GM23338 (cell line): Measurements from ENCODE around the gene PDE4B. TPM values are rescaled to one million over a fixed set of nuclear protein-coding genes. Genes with fewer than 3 reads are reported as not detected.

Source experiments
- ATAC-seq: fragments of 200-7000 bp; cut with Tn5 transposase; 3 replicates; pipeline ENCODE4 v1.9.1; 2020
- DNase-seq: peaks from one replicate; pipeline ENCODE4 v3.0.0-alpha.2; 2015; ENCODE audit warnings: low spot score
- H2AFZ ChIP-seq: fragments of 200-600 bp; sonication (generic); 2 replicates; pipeline ENCODE4 v1.8.0; 2016; ENCODE audit warnings: antibody characterized with exemption, mild to moderate bottlenecking, moderate library complexity
- H3F3A ChIP-seq: fragments of 200-600 bp; sonication (generic); replicated peaks from 2 replicates; pipeline ENCODE4 v1.8.0; 2017; ENCODE audit warnings: antibody characterized with exemption, mixed run types, low read depth
- H3K27ac ChIP-seq: fragments of 200-600 bp; sonication (generic); 2 replicates; pipeline ENCODE4 v1.6.1; 2016; ENCODE audit warnings: low read depth
- H3K27me3 ChIP-seq: fragments of 200-600 bp; sonication (generic); 2 replicates; pipeline ENCODE4 v1.8.0; 2016; ENCODE audit warnings: mild to moderate bottlenecking, mixed run types, moderate library complexity; ENCODE audit not compliant: insufficient read depth
- H3K36me3 ChIP-seq: fragments of 200-600 bp; sonication (generic); 2 replicates; pipeline ENCODE4 v1.8.0; 2016; ENCODE audit warnings: mild to moderate bottlenecking; ENCODE audit not compliant: insufficient read depth
- H3K4me1 ChIP-seq: fragments of 200-600 bp; sonication (generic); 2 replicates; pipeline ENCODE4 v1.8.0; 2016; ENCODE audit warnings: mild to moderate bottlenecking, moderate library complexity; ENCODE audit not compliant: insufficient read depth
- H3K4me2 ChIP-seq: fragments of 200-600 bp; sonication (generic); 2 replicates; pipeline ENCODE4 v1.7.1; 2017; ENCODE audit warnings: mixed run types
- H3K4me3 ChIP-seq: fragments of 200-600 bp; sonication (generic); 2 replicates; pipeline ENCODE4 v1.6.1; 2016; ENCODE audit warnings: mixed run types
- H3K79me2 ChIP-seq: fragments of 200-600 bp; sonication (generic); replicated peaks from 2 replicates; pipeline ENCODE4 v1.8.0; 2017; ENCODE audit warnings: mild to moderate bottlenecking; ENCODE audit not compliant: insufficient read depth
- H3K9me2 ChIP-seq: fragments of 200-600 bp; sonication (generic); 2 replicates; pipeline ENCODE4 v1.8.0; 2017; ENCODE audit not compliant: insufficient read depth
- H4K20me1 ChIP-seq: fragments of 200-600 bp; sonication (generic); replicated peaks from 2 replicates; pipeline ENCODE4 v1.8.0; 2017; ENCODE audit warnings: mild to moderate bottlenecking; ENCODE audit not compliant: insufficient read depth
- H3K27ac Mint-ChIP-seq: 2 replicates; pipeline ENCODE4 v1.8.0; 2020; ENCODE audit warnings: inconsistent platforms, mild to moderate bottlenecking, moderate library complexity, mixed read lengths
- H3K27me3 Mint-ChIP-seq: 3 replicates; pipeline ENCODE4 v1.8.0; 2022; ENCODE audit warnings: low read depth, mild to moderate bottlenecking, moderate library complexity, mixed read lengths, inconsistent platforms; ENCODE audit not compliant: insufficient read depth, poor library complexity
- H3K36me3 Mint-ChIP-seq: 3 replicates; pipeline ENCODE4 v1.8.0; 2021; ENCODE audit warnings: low read depth, mild to moderate bottlenecking, inconsistent platforms, moderate library complexity, mixed read lengths
- H3K4me1 Mint-ChIP-seq: 3 replicates; pipeline ENCODE4 v1.8.0; 2020; ENCODE audit warnings: mild to moderate bottlenecking, inconsistent platforms, mixed read lengths
- H3K4me3 Mint-ChIP-seq: 3 replicates; pipeline ENCODE4 v1.8.0; 2021; ENCODE audit warnings: moderate library complexity, mild to moderate bottlenecking, inconsistent platforms, mixed read lengths
- H3K9me3 Mint-ChIP-seq: 3 replicates; pipeline ENCODE4 v1.8.0; 2020; ENCODE audit warnings: moderate library complexity, mild to moderate bottlenecking, inconsistent platforms, mixed read lengths
- CTCF ChIP-seq, 2 experiments: fragments of 200-600 bp in 1 of 2; sonication (generic) in 1 of 2; conservative IDR thresholded peaks; 2 replicates each; pipeline versions ENCODE4 v1.5.1 to v1.6.1; 2016 to 2017; ENCODE audit warnings: antibody characterized with exemption in 2 of 2, low read depth in 2 of 2, mild to moderate bottlenecking in 2 of 2, moderate library complexity in 1 of 2
- JUNB ChIP-seq: IDR thresholded peaks from one replicate; pipeline ENCODE4 v1.6.1; 2016; ENCODE audit warnings: antibody characterized with exemption; ENCODE audit not compliant: unreplicated experiment
- NANOG ChIP-seq: IDR thresholded peaks from 2 replicates; pipeline ENCODE4 v1.6.1; 2016; ENCODE audit warnings: antibody characterized with exemption, borderline replicate concordance
- REST ChIP-seq: IDR thresholded peaks from one replicate; pipeline ENCODE4 v1.6.1; 2018; ENCODE audit warnings: antibody characterized with exemption; ENCODE audit not compliant: unreplicated experiment
- ZNF331 ChIP-seq: fragments of 250-450 bp; sonication (Bioruptor Pico); IDR thresholded peaks from 2 replicates; pipeline ENCODE4 v1.5.0; 2020; ENCODE audit warnings: low read depth, mild to moderate bottlenecking, moderate library complexity
- ZNF462 ChIP-seq: fragments of 250-450 bp; sonication (Bioruptor Pico); IDR thresholded peaks from 2 replicates; pipeline ENCODE4 v1.5.0; 2020; ENCODE audit warnings: mild to moderate bottlenecking, moderate library complexity
- polyA plus RNA-seq: library from polyadenylated mRNA; unstranded; fragments of >200 nt; fragmentation: Nextera tagmentation; extraction: Ambion mirVana; gene quantifications from 2 replicates; pipeline ENCODE4 v1.2.1, GENCODE V29; 2016
- total RNA-seq: library from RNA; depleted of rRNA; stranded (reverse); fragments of >200 nt; shearing (Covaris generic); gene quantifications from 2 replicates; pipeline ENCODE4 v1.2.3, GENCODE V29; 2014

The PDE4B gene
- total and polyA plus RNA-seq, 2 experiments from 2014 or later: 14.0 to 25.6 TPM

- Histone ChIP-seq H3K79me2 (no peaks in the 10 kb centered on the region), H3K27ac (no peak overlapping the region), H2AFZ (no peak overlapping the region), H3K27me3 (no peaks in the 10 kb centered on the region), H4K20me1 (no peaks in the 10 kb centered on the region), H3K4me1 (peaks cover 27% of the 10 kb centered on the region), H3K36me3 (no peaks in the 10 kb centered on the region), H3K4me3 (no peak overlapping the region), H3F3A (no peaks in the 10 kb centered on the region), H3K9me2 (no peaks in the 10 kb centered on the region), H3K4me2 (no peak overlapping the region)
- H3K27ac Mint-ChIP-seq: no peak overlapping the region
- TF ChIP-seq REST (no peak), JUNB (no peak), NANOG (no peak), CTCF (conservative IDR thresholded peaks at IDR 0.05; ENCODE audit: low read depth in 2 of 2) (no peak)
- peaks cover 24% of the 10 kb centered on the region for H3K4me1 Mint-ChIP-seq
- no peaks in the 10 kb centered on the region for H3K36me3 Mint-ChIP-seq
- ATAC-seq (no peak), DNase-seq (no peak)
- H3K9me3 Mint-ChIP-seq: no peaks in the 10 kb centered on the region
- peaks cover 6% of the 10 kb centered on the region for H3K27me3 Mint-ChIP-seq
- H3K4me3 Mint-ChIP-seq: no peak overlapping the region
Measured at GRCh38 chr1:66256629-66257572, 464.2 kb downstream of the PDE4B start.

GRCh38 chr1:66258404-66259105 lies 465.9 kb downstream of the PDE4B start:
- H3K4me1 Mint-ChIP-seq: peaks cover 24% of the 10 kb centered on the region
- no peak overlapping the region for H3K4me3 Mint-ChIP-seq
- Histone ChIP-seq H3K27ac (no peak overlapping the region), H2AFZ (no peak overlapping the region), H3K36me3 (no peaks in the 10 kb centered on the region), H3F3A (no peaks in the 10 kb centered on the region), H3K9me2 (0 out of 2 replicates have a peak, but pooled peaks cover 3% of the 10 kb centered on the region), H3K4me2 (no peak overlapping the region), H4K20me1 (no peaks in the 10 kb centered on the region), H3K4me3 (no peak overlapping the region), H3K4me1 (peaks cover 25% of the 10 kb centered on the region), H3K79me2 (no peaks in the 10 kb centered on the region), H3K27me3 (no peaks in the 10 kb centered on the region)
- DNase-seq: peak; percentile 49
- H3K27ac Mint-ChIP-seq: no peak overlapping the region
- no peaks in the 10 kb centered on the region for H3K9me3 Mint-ChIP-seq
- H3K27me3 Mint-ChIP-seq: peaks cover 8% of the 10 kb centered on the region
- peak; percentile 70 for ATAC-seq
- no peaks in the 10 kb centered on the region for H3K36me3 Mint-ChIP-seq
- TF ChIP-seq ZNF462 (CRISPR knock-in tag) (0 out of 2 replicates have a peak, but pooled peaks have one; percentile 14), ZNF331 (CRISPR knock-in tag) (no peak)
